GM19035 (cell line): Measurements from ENCODE around the gene FITM2.
A peak's percentile ranks its signal among the peaks of the same experiment; 100 is the strongest.
"Not testable (repeated sequence)": the region's sequence is repeated elsewhere in the genome, so short reads cannot be mapped to it uniquely, and the experiment has no call there.

Experiments used
- ATAC-seq: cut with Tn5 transposase; IDR thresholded peaks from one replicate; pipeline ENCODE4 v1.9.1; 2021; ENCODE audit not compliant: unreplicated experiment

Gene FITM2

DNA sequence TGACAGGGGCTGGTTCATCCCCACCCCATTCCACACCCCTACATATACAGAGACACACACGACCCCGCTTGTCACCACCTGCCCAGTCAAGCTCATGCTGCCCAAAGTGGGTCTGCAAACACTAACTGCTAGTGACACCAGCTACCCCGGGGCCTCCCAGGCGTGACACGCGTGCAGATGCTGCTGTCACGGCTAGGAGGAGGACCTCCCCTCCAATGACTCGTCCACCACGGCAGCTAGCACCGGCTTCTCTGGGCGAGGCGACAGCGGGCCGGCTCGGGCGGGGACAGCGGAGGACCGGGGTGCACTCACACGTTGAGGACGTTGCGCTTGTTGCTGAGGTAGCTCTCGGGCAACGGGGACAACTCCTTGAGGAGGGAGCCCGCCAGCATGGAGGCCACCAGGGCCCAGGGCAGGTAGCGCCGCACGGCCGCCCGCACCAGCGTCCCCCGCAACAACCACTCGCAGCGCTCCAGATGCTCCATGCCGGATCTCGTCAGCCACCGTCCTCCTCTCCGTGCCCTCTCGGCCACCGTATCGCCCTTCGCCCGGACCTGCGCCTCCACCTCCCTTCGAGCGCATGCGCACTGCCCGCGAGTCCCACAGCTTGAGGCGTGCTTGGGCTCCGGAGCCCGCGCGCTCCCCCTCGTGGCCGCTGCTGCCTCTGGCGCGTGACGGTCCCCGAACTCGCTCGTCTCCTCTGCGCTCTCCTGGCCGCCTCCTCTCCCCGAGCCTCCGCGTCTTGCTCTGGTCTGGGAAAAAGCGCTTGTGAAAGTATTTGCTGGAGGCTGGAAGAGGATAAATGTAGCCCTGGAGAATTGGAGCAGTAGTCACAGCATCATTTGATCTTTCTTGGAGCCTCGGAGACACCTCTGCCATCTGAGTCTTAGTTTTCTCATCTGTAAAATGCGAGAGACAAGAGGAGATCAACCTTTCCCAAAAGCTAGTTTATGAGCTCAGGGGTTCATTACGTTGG is at the start of gene FITM2:
Gene FITM2, minus strand, starts transcription at position 539 of the 976 bp plus-strand sequence. Its CDS starts 54 bp downstream, at position 485.
- ATAC-seq = peak; percentile 93

- no peak for ATAC-seq
Observed at GRCh38 chr20:44360221-44360620, 49.2 kb upstream of the FITM2 start.

DNA sequence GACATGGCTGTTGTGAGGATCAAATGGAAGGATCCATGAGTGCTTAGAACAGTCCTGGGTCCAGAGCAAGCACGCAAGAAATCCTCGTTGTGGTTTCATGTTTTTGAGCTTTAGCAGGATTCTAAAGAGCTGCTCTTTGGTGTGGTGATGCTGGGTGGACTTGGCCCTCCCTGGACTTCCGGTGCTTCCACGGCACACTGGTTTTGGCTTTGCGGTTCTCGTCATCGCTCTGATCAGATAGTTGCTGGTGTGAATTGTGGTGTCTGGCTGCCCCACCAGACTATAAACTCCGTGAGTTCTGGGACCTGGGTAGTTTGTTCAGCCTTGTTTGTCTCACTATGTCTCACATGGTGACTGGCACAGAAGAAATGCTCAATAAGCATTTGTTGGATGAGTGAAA is 47.8 kb upstream of the FITM2 start:
- no peak for ATAC-seq

GRCh38 chr20:44357555-44358125 is 46.6 kb upstream of the FITM2 start:
- no peak for ATAC-seq

- no peak for ATAC-seq
Observed at GRCh38 chr20:44357020-44357419, 46.0 kb upstream of the FITM2 start.

GRCh38 chr20:44356353-44356723 is 45.3 kb upstream of the FITM2 start:
- no peak for ATAC-seq

DNA sequence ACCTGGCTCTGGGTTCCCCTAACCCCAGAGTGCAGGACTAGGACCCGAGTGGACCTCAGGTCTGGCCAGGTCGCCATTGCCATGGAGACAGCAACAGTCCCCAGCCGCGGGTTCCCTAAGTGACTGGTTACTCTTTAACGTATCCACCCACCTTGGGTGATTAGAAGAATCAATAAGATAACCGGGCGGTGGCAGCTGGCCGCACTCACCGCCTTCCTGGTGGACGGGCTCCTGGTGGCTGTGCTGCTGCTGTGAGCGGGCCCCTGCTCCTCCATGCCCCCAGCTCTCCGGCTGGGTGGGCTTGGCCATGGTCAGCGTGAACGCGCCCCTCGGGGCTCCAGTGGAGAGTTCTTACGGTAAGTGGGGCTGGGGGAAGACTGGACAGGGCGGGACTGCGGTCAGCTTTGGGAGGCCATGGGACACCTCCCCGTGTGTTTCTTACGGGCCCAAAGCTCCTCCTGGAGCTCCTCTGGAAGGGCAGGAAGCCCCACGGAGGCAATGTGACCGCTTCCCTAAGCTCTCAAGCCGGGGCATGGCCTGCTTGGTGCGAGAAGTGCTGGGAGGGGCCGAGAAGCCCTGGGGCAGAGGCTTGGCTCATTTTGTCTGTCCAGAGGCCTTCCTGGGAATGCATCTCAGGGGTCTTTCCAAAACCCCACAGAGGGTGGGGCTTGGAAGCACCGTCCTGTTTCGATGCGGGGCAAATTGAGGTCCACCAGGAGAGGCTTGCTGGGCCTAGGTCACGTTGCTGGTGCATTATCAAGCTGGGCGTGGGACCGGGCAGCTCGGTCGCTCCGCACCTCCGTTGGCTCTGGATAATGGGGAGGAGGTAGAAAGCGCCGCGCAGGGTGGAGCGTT is 44.7 kb upstream of the FITM2 start, which contains the start of gene HNF4A:
Gene HNF4A, plus strand, starts transcription at position 202 of the 855 bp plus-strand sequence. Its CDS starts 106 bp downstream, at position 308.
- no peak for ATAC-seq

GRCh38 chr20:44354979-44355497 is 44.0 kb upstream of the FITM2 start:
- ATAC-seq = no peak

GRCh38 chr20:44350567-44350966 is 39.6 kb upstream of the FITM2 start:
- ATAC-seq = no peak

DNA sequence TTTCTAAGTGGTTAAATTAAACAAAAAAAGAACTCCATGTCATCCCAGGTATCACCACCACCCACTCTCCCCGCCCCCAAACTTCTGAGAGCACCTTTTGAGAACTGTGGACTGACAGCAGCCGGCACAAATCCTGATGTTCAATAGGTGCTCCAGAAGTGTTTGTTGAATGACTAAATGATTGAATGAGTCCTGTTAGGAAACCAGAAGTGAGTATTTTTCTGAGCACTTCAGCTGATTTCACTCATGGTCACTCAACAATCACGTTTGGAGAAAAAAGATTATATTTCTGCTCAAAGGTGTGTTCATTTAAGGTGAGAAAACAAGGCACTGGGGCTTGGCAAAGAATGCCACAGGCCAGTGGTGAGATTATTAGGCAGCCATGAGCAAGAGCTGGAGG is 38.3 kb upstream of the FITM2 start:
- no peak for ATAC-seq

- ATAC-seq = no peak
Observed at GRCh38 chr20:44348168-44348659, 37.2 kb upstream of the FITM2 start.

GRCh38 chr20:44345941-44346340 is 34.9 kb upstream of the FITM2 start:
- not testable (repeated sequence) for ATAC-seq

- no peak for ATAC-seq
Observed at GRCh38 chr20:44345147-44345546, 34.1 kb upstream of the FITM2 start.

- ATAC-seq = no peak
Observed at GRCh38 chr20:44344723-44345122, 33.7 kb upstream of the FITM2 start.

GRCh38 chr20:44343162-44343675 is 32.2 kb upstream of the FITM2 start:
- no peak for ATAC-seq

DNA sequence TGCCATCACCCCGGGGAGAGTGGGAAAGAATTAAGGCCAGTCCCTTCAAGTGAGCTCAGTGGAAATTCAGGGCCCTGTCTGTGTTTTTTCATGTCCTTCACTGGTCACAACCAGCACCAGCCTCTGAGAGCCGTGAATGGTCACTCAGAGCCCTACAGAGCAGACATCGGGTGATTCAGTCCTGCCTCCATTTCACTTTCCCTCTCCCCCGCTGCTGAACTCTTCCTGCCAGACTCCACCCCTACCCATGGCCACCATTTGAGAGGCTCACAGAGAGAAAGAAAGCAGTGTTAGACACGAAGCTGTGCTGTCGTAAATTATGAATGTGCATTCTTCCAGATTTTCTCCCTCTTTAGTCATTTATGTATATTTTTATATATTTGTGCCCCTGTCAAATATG is 31.2 kb upstream of the FITM2 start:
- no peak for ATAC-seq

DNA sequence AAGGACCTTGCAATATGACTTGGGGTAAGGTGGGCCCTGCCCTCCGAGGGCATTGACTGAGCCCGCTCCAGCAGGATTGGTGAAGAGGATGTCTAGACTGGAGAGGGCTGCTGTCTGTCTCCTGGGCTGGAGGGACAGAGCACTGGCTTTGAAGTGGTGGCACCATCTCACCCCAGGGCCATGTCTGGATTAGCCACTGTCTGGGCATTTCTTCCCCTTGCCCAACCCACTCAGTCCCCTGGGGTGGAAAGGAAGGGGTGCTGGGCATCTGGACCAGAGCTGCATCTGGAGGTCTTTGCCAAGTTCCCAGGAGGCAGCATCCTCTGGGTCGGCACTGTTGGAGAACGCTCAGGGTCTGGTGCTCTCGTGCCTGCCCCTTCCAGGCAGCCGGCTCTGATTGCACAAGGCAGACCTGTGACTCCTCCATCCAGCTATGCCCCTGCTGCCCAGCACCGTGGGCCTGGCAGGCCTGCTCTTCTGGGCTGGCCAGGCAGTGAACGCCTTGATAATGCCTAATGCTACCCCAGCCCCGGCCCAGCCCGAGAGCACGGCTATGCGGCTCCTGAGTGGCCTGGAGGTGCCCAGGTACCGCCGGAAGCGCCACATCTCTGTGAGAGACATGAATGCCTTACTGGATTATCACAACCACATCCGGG is 25.9 kb upstream of the FITM2 start, which contains the start of gene R3HDML:
Gene R3HDML, plus strand, starts transcription at position 319 of the 656 bp plus-strand sequence. Its CDS starts 115 bp downstream, at position 434.
- ATAC-seq = no peak

- no peak for ATAC-seq
Observed at GRCh38 chr20:44336086-44336485, 25.1 kb upstream of the FITM2 start.

DNA sequence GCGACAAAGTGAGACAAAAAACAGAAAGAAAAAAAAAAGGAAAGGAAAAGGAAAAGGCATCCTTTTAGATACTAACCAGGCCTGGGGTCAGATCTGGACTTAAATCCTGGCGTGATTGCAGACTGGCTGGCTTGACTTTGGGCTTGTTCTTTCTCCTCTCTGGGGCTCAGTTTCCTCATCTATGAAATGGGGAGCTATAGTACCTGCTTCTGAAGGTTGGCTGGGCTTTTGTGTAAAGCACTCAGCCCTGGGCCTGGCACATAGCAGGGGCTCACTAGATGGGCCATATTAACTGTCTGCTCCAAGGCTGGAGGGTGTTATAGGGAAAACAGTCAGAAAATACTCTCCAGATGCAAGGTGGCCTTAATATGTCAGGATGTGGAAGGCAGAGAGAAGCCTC is 24.7 kb upstream of the FITM2 start:
- ATAC-seq = no peak

DNA sequence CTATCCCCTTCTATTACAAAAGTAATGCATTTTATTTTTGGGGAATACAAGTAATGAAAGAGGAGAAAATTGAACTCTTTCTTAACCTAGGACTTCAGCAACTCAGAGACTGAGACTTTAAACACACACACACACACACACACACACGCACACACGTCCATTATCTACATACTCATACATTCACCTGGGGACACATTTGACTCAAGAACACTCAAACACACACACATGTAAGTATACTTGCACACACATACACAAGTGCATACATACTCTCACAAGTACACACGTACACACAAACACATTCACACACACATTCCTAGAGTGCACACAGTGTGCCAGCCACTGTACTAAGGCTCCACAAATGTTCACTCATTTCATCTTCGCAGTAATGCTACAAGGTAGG is 23.7 kb upstream of the FITM2 start:
- ATAC-seq = no peak
